SIG-M5 treated with dmso at 0.1 percent for 504 hours (cell line): ENCODE results near the gene TECR.
"Not testable (repeated sequence)": the region's sequence is repeated elsewhere in the genome, so short reads cannot be mapped to it uniquely, and the experiment has no call there.

Experiments
- DNase-seq: peaks from one replicate; lab custom pipeline; 2025; ENCODE audit not compliant: unreplicated experiment; lab: John Stamatoyannopoulos, UW

Gene TECR

GRCh38 chr19:14533450-14533849 is 4.1 kb downstream of the TECR start:
- no peak for DNase-seq

- peak; percentile 55 for DNase-seq
Measured at GRCh38 chr19:14536926-14537692, 7.7 kb downstream of the TECR start.

GRCh38 chr19:14540741-14541525 is 11.5 kb downstream of the TECR start:
- no peak for DNase-seq

GRCh38 chr19:14541979-14542378 is 12.6 kb downstream of the TECR start:
- DNase-seq, result not testable (repeated sequence)

GRCh38 chr19:14542711-14543328 is 13.4 kb downstream of the TECR start:
- no peak for DNase-seq

GRCh38 chr19:14544047-14544446 is 14.7 kb downstream of the TECR start:
- no peak for DNase-seq

- DNase-seq, result no peak
Measured at GRCh38 chr19:14544977-14545715, 15.8 kb downstream of the TECR start.

- no peak for DNase-seq
Measured at GRCh38 chr19:14545716-14546082, 16.3 kb downstream of the TECR start.

- DNase-seq, result no peak
Measured at GRCh38 chr19:14550201-14550754, 20.9 kb downstream of the TECR start.

GRCh38 chr19:14551134-14552005 is 22.0 kb downstream of the TECR start:
- peak; percentile 92 for DNase-seq

GRCh38 chr19:14552006-14552360 is 22.6 kb downstream of the TECR start:
- DNase-seq, result not testable (repeated sequence)

GRCh38 chr19:14553042-14553938 is 23.9 kb downstream of the TECR start:
- no peak for DNase-seq

GRCh38 chr19:14553939-14554243 is 24.5 kb downstream of the TECR start:
- no peak for DNase-seq

GRCh38 chr19:14554382-14554812 is 25.0 kb downstream of the TECR start:
- DNase-seq, result peak; percentile 38

- no peak for DNase-seq
Measured at GRCh38 chr19:14555918-14556661, 26.7 kb downstream of the TECR start.

- peak; percentile 67 for DNase-seq
Measured at GRCh38 chr19:14556662-14557188, 27.3 kb downstream of the TECR start.

GRCh38 chr19:14558370-14559066 is 29.1 kb downstream of the TECR start:
- DNase-seq, result no peak
